Stimulated activated CD4-positive, alpha-beta T cell treated with anti-CD3 and anti-CD28 coated beads, Interleukin-1b, Interleukin-23, amount 100 ng/mL, for 48 hours (primary cell): ENCODE results near the gene TNFAIP8L1.

Source experiments
- DNase-seq: peaks from one replicate; pipeline ENCODE4 v3.0.0-alpha.2; 2020

The TNFAIP8L1 gene

DNA sequence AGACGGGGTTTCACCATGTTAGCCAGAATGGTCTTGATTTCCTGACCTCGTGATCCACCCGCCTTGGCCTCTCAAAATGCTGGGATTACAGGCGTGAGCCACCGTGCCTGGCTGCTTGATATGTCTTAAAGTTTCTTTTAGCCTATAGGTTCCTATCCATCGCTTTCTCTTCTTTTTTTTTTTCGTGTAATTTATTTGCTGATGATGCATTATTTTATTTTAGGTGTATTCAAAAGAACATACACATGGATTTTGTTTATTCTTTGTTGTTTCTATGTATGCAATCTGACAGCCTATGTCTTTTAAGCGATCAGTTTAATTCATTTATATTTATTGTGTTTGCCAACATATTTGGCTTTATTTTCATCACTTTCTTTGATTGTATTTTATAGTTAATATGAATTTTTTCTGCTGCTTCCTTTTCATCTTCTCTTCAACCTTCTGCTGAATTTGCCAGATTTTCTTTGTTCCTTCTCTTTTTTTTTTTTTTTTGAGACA is 26.0 kb upstream of the TNFAIP8L1 start:
- DNase-seq = no peak

DNA sequence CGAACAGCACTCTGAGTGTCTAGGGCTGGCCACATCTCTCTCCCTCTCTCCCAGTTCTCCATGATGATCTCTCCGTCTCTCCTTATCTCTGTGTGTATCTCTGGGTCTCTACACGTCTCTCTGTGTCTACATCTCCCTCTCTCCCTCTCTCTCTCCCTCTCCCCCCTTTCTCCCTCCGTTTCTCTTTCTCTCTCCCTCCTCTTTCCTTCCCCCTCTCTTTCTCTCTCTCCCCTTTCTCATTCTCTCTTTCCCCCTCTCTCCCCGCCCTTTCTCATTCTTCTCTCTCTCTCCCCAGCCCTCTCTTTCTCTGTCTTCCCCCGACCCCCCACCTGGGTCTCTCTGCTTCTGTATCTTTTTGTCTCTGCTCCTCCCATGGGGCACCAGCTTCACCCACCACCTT is 21.3 kb upstream of the TNFAIP8L1 start:
- no peak for DNase-seq

GRCh38 chr19:4619668-4620294 is 19.5 kb upstream of the TNFAIP8L1 start:
- no peak for DNase-seq

DNA sequence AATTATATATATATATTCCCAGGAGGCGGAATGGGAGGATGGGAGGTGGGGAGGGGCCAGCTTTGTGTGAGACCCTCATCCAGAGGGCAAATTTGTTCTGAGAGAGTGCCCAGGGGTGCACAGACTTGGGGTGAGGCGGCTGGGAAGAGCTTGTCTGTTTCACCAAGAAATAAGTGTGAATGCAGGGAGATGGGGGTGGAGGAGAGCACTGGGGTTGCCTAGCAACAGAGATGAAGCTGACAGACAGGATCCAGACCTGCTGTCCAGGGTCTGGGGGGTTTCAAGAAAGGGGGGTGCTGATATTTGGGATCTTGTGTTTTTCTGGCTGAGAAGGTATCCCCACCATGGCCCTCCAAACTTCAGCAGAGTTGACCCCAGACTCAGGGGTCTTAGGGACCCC is 18.6 kb upstream of the TNFAIP8L1 start:
- no peak for DNase-seq

DNA sequence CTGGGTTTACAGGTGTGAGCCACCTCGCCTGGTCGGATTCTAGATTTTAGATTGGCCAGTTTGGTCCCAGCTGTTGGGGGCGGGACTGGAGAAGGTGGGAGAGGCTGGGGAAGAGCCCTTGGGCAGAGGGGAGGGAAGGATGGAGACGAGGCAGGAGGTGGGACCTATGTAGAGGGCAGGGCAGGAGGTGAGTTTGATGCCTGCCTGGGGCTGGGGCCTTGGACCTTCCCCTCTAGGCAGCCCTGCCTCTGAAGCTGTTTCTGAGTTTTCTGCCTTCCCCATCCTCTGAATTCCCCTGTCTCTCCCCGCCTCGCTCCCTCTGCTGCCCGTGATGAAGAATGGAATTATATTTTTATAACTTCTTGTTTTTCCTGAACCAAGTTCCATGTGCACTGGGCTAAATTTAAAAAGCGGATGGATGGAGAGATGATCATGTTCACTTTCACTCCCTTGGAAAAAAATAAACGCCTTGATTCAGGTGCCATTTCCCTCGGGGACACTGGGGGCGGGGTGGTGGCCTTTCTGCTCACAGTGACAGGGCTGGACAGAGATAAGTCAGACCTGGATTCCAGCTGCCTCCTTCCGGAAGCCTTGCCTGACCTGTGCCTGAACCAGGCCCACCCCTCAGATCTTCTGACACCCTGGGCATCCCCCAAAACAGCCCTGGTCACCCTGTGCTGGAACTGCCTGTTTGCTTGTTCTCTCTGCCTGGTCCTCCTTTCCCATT is 16.5 kb upstream of the TNFAIP8L1 start:
- no peak for DNase-seq

DNA sequence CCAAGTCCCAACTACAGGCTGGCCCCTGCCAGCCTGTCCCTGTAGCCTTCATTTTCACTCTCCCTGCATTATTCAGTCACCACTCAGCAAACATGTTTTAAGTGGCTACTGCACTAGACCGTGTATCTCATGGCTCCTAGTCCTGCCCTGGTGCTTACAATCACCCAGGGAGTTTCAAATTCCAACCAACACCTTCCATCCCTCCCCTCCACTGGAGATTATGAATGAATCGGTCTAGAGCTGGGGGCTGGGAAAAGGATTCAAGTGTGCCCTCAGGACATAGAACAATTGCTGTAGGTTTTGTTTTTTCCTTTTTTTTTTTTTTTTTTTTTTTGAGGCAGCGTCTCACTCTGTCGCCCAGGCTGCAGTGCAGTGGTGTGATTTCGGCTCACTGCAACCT is 15.0 kb upstream of the TNFAIP8L1 start:
- DNase-seq = no peak

- no peak for DNase-seq
Measured at GRCh38 chr19:4624733-4625362, 14.5 kb upstream of the TNFAIP8L1 start.

DNA sequence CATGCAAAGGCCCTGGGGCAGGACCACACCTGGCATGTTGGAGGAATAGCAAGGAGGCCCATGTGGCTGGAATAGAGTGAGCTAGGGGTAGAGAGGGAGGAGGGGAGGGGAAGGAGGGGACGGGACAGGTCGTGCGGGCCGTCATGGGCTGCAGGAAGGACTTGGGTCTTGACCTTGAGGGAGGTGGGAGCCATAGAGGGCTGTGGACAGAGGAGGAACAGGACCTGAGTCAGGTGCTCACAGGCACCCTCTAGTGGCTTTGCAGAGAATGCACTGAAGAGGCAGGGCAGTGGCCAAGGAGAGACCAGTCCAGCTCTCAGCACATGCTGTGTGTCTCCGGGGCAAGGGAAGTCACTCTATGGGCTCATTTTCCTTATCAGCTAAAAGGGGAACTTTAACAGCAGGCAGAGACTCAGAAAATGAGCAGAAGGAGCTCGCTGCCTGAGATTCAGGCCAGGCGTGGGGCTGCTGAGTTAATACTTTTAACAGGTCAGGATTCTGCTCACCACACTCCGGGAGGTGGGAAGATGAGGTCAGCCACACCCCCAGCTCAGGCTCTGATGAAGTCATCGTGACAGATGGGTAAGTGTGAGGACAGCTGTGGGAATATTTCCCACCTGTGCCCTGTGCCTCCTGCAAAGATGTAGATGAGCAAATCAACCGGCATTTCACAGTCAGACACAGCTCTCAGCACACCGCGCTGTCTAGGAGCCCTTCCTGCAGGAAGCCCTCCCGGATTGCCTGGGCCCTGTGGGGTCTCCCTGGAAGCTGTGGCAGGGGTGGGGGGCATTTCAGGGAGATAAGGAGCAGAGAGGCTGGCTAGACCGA is 6.0 kb upstream of the TNFAIP8L1 start:
- peak; percentile 52 for DNase-seq

GRCh38 chr19:4635754-4636116 is 3.6 kb upstream of the TNFAIP8L1 start:
- no peak for DNase-seq

DNA sequence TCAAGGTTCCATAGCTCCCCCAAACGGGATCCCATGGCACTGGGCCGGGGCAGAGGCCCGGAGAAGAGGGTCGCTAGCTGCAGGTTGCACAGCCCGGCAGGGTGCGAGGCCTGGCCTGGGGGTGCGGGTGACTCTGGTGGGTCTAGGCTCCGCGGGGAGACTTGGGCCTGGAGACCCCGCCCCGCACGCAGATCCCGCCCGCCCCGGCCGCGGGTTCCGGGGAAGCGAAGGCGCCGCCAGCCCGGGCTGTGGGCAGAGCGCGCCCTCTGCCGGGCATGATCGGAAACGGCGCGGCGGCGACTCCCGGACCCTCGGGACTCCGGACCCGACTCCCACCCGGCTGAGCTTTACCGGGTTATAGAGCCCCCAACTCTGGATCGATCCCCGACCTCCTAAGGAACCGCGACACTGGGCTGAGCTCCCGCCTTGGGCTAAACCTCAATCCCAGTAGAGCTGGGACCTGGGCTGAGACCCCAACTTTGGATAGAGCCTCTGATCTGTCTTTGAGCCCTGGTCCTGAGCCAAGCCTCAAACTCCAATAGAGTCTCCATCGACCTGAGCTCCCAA is 3.1 kb upstream of the TNFAIP8L1 start:
- DNase-seq = peak; percentile 65

- DNase-seq = no peak
Measured at GRCh38 chr19:4636761-4637160, 2.6 kb upstream of the TNFAIP8L1 start.

- DNase-seq = no peak
Measured at GRCh38 chr19:4638317-4638716, 999 bp upstream of the TNFAIP8L1 start.

- no peak for DNase-seq
Measured at GRCh38 chr19:4639531-4640246, 373 bp downstream of the TNFAIP8L1 start.

- DNase-seq = no peak
Measured at GRCh38 chr19:4640247-4641000, 1.1 kb downstream of the TNFAIP8L1 start.

DNA sequence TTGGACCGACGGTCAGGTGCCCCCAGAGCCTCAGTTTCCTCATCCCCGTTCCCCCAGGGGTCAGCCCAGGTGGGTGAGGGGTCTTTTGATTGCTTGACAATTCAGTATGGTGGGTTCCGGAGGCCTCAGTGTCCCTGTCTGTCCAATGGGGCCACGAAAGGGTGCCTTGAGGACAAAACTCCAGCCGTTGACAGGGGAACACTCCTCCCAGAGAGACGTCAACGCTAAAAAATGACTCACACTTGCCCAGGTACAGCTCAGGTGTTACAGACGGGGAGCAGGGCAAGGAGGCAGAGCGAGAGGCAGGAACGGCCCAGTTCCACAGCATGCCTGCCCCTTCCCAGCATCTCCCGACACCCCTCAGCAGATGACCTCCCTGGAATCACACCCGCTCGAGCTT is 1.8 kb downstream of the TNFAIP8L1 start:
- DNase-seq = no peak

- DNase-seq = no peak
Measured at GRCh38 chr19:4642625-4643024, 3.3 kb downstream of the TNFAIP8L1 start.

DNA sequence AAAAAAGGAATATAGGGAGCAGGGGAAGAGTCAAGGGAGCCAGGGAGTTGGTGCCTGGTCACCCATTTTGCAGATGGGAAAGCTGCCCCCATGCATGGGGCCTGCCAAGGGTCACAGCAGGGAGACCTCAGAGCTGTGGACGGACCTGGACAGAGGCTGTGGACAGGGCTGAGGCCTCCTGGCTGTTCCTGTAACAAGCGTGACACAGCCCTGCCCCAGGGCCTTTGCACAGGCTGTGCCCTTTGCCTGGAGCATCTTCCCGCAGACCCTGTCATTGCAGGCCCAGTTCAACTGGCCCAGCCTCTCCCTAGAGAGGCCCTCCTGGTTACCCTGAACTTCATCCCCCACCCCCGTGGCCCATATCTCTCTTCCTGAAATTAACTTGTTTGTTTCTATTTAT is 6.4 kb downstream of the TNFAIP8L1 start:
- DNase-seq = no peak

DNA sequence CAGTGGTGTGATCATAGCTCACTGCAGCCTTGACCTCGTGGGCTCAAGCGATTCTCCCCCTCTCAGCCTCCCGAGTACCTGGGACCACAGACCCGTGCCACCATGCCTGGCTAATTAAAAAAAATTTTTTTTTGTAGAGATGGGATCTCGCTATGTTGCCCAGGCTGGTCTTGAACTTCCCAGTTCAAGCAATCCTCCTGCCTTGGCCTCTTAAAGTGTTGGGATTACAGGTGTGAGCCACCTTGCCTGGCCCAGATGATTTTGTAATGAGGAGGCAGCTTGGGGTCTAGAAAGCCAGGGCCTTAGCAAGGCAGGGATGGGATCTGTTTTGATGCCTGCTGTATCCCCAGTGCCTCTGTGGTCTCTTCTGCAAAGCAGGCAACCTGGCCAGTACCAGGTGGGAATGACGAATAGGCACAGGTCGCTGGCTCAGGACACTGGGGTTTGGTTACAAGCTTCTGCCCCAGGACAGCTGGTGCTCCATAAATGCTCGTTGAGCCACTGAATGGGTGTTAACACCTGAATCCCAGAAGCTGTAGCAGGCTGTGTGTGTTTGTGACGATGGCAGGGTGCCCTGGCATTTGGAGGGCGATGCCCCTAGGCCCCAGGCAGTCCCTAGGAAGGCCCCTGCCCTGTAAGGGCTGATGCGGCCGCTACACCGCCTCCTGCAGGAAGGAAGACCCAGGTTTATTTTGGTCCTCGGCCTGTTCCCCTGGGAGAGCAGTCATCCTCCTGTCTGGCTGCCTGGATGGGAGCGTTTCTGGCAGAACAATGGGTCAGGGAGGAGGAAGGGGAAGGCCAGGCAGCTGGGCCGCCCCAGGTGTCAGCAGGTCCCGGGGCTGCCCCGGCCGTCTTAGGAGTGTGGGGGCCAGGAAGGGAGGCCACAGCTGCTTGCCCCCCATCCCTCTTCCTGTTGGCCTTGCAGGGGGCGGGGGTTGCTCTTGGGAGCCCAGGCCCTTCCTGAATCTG is 8.6 kb downstream of the TNFAIP8L1 start:
- DNase-seq = no peak

DNA sequence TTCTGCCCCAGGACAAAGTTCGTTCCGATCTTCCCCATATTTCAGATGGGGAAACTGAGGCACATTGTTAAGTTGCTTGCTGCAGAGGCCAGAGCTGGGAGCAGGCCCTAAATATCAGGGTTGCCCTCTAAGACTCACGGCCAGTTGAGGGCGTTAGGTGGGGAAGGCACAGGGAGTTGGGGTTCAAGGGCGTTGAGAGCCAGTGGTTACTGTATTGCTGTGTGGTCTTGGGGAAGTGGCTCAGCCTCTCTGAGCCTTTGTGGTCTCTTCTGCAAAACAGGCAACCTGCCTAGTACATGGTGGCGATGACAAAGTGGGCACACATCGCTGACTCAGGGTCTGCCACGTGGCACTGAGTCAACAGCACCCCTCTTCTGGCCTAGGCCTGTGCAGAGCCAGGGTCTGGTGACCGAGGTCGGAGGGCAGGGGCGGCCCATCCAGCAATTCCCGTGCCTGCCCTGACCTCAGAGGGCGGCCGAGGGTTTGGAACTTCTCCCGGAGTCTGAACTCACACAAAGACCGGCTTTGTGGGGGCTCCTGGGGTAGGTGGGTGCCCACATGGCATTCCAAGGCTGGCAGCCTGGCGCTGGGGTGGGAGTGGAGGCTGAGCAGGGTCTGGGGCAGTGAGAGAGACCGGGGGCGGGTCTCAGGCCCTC is 10.2 kb downstream of the TNFAIP8L1 start:
- DNase-seq = no peak

GRCh38 chr19:4650159-4650558 is 10.8 kb downstream of the TNFAIP8L1 start:
- no peak for DNase-seq
